Activated T-cell treated with anti-CD3 and anti-CD28 coated beads, Interleukin-2, amount 50 U/mL, for 24 hours (primary cell): ENCODE data around the gene ZNF592.

Source experiments
- DNase-seq: peaks from one replicate; pipeline ENCODE4 v3.0.0-alpha.2; 2020
- H3K27ac Mint-ChIP-seq: 2 replicates; pipeline ENCODE4 v1.8.0; 2020; ENCODE audit warnings: mild to moderate bottlenecking, mixed read lengths
- H3K27me3 Mint-ChIP-seq: 2 replicates; pipeline ENCODE4 v1.8.0; 2020; ENCODE audit warnings: mixed read lengths
- H3K36me3 Mint-ChIP-seq: 2 replicates; pipeline ENCODE4 v1.8.0; 2020; ENCODE audit warnings: low read depth, mixed read lengths
- H3K4me1 Mint-ChIP-seq: 2 replicates; pipeline ENCODE4 v1.8.0; 2020; ENCODE audit warnings: low read depth, mixed read lengths
- H3K4me3 Mint-ChIP-seq: 2 replicates; pipeline ENCODE4 v1.8.0; 2020; ENCODE audit warnings: mild to moderate bottlenecking, moderate library complexity, mixed read lengths
- H3K9me3 Mint-ChIP-seq: 2 replicates; pipeline ENCODE4 v1.8.0; 2020; ENCODE audit warnings: mixed read lengths

ZNF592 gene

DNA sequence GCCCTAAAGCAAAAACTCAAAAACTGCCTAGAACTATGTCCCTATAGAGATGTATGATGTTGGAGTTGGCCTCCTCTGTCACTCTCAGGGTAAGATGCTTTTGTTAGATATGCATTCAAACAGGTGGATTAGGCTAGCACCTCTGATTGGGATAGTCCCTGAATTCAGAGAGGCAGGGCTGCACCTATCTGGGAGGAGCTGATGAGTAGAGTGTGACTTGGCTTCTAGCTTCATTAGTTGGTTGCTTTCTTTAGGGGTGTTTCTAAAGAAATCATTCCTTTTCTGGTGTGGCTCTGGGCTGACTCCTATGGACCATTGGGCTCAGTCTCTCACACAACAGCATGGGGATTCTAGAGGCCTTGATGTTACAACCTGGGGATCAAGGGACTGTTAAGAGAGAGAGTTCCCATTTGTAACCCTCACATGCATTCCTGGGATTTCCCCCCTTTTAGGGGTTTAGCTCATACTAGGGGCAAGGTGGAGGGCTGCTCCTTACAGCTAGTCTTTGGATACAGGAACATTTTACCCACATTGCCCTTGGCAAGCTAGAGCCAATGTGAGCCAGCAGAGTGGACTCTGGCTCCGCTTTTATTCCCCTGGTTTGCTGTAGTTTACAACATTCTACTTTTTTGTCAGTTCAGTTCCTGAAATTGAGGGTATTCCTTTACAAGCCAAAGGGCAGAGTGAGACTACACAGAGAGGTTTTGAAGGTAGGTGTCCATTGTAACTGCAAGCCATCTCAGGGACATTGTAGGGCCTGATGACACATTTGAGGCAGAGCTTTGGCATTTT lies 7.5 kb downstream of the ZNF592 start:
- Mint-ChIP-seq H3K4me3 (no peak overlapping the region), H3K36me3 (peaks cover 40% of the 10 kb centered on the region), H3K9me3 (no peaks in the 10 kb centered on the region), H3K27ac (peak overlapping the region; percentile 35), H3K27me3 (no peaks in the 10 kb centered on the region), H3K4me1 (peaks cover 47% of the 10 kb centered on the region)
- DNase-seq, result no peak

DNA sequence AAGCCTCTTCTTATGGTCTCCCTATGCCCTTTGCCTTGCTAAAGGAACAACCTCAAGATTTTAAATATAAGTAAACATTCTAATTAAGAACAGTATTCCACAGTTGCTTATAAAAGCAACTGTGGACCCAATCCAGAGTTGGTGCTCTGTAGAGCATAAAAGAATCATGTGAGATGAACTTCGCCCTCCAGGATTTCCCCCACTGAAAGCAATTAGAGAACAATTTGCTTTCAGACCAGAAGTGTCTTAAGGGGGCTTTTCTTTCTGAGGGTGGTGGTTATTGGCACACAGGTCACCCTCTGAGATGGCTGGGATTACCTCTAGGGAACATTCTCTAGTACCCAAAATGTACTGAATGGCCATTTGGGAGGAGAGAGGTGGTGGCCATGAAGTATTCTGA lies 10.6 kb downstream of the ZNF592 start:
- H3K4me1 Mint-ChIP-seq, result peaks cover 22% of the 10 kb centered on the region
- H3K4me3 Mint-ChIP-seq, result no peak overlapping the region
- H3K9me3 Mint-ChIP-seq, result no peaks in the 10 kb centered on the region
- H3K27me3 Mint-ChIP-seq, result no peaks in the 10 kb centered on the region
- H3K36me3 Mint-ChIP-seq, result peaks cover 21% of the 10 kb centered on the region
- no peak overlapping the region for H3K27ac Mint-ChIP-seq
- no peak for DNase-seq

DNA sequence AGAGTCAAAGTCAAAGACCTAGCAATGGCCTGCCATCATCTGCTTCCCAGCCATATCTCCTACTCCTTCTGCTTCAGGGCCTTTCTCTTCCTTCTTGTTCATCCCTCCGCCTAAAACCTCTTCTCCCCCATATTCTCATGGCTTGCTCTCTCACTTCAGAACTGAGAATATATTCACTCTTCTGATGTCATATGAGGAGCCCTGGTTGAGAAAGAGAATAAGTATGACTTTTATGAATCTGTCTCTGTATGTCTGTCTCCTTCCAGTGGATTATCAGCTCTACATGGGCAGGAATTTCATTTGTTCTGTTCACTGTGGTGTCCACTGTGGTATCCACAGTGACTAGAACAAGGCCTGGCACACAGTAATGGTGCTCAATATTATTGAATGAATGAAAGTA lies 11.8 kb downstream of the ZNF592 start:
- Mint-ChIP-seq H3K27ac (no peak overlapping the region), H3K4me1 (peaks cover 17% of the 10 kb centered on the region), H3K4me3 (no peak overlapping the region), H3K27me3 (no peaks in the 10 kb centered on the region), H3K36me3 (peaks cover 27% of the 10 kb centered on the region), H3K9me3 (no peaks in the 10 kb centered on the region)
- DNase-seq, result no peak

DNA sequence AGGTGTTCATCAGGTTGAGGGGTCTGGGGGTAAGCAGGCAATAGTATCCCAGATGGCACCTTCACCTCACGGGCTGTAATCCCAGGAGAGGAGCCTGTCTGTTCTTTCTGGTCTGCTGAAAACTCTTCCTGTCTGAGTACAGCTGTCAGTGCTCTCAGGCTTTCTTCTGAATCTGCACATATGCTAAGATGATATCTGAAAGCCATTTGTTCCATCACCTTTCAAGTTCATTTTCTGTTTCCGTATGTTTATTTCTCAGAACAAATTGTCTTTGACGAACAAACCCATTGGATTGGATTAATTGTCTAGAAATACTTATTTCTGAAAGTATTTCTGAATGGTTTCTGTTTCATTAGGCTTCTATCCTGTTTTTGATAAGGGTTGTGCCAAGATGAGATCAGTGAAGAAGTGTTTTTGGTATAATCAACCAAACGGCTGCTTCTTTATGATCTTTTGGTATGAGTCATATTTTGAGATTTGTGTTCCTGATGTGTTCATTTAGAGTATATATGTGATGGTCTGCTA lies 13.3 kb downstream of the ZNF592 start:
- Mint-ChIP-seq H3K27me3 (no peaks in the 10 kb centered on the region), H3K4me3 (no peak overlapping the region), H3K9me3 (no peaks in the 10 kb centered on the region), H3K36me3 (peaks cover 30% of the 10 kb centered on the region), H3K4me1 (peaks cover 6% of the 10 kb centered on the region), H3K27ac (no peak overlapping the region)
- peak; percentile 45 for DNase-seq

DNA sequence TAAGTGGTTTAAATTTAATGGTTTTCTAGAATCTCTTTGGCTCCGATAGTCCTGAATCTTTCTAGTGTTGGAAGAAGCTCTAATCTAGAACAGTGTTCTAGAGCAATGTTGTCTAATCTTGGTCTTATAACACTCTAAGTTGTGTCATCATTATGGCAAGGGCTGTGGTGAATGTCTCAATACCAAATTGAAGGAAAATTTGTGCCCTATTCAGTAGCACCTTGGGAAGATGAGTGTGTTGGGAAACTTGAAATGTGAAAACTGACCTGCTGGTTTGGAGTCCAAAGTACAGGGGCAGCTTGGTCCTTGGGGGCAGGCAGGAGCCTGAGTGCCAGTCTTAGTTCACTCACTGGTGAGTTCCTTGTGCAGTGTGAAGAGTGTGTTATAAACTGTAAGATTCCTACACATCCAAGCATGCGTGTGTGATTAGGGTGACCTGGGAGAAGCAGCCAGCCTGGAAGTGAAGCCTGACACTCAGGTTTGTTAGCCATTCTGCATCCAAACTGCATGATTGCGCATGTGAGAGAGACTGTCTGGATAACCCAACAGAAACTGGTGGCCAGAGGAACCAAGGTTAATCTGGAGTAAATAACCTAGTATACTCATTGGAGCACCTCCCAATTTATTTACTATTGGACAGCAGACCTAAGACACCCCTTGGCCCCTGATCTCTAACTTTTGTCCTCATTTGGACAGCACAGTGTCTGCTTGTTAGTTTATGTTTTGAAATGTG lies 14.6 kb downstream of the ZNF592 start:
- peaks cover 41% of the 10 kb centered on the region for H3K36me3 Mint-ChIP-seq

DNA sequence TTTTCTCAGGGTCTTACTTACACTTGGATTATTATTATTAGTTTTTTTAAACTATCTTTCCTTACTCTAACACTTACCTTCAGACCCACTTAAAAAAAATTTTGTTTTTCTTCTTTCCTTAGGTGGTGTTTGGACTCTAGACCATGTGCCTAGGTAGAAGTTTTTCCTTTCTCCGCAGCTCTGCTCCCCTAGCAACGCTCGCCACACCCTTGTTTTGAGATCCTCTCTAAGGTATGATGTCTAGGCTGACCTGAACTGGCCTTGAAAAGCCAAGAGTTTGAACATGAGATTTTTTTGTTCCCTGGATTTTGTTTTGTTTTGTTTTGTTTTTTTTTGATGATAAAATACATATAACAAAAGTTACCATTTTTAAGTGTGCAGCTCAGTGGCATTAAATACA lies 16.2 kb downstream of the ZNF592 start:
- no peak for DNase-seq
- no peak overlapping the region for H3K4me3 Mint-ChIP-seq
- no peaks in the 10 kb centered on the region for H3K9me3 Mint-ChIP-seq
- H3K36me3 Mint-ChIP-seq, result peaks cover 56% of the 10 kb centered on the region
- peaks cover 8% of the 10 kb centered on the region for H3K4me1 Mint-ChIP-seq
- no peaks in the 10 kb centered on the region for H3K27me3 Mint-ChIP-seq
- H3K27ac Mint-ChIP-seq, result peak overlapping the region; percentile 50

More for the DNA sequence above, 14.6 kb downstream of the ZNF592 start:
- no peak overlapping the region for H3K27ac Mint-ChIP-seq
- H3K27me3 Mint-ChIP-seq, result no peaks in the 10 kb centered on the region
- no peak for DNase-seq
- H3K4me1 Mint-ChIP-seq, result peaks cover 5% of the 10 kb centered on the region
- no peaks in the 10 kb centered on the region for H3K9me3 Mint-ChIP-seq
- H3K4me3 Mint-ChIP-seq, result no peak overlapping the region

DNA sequence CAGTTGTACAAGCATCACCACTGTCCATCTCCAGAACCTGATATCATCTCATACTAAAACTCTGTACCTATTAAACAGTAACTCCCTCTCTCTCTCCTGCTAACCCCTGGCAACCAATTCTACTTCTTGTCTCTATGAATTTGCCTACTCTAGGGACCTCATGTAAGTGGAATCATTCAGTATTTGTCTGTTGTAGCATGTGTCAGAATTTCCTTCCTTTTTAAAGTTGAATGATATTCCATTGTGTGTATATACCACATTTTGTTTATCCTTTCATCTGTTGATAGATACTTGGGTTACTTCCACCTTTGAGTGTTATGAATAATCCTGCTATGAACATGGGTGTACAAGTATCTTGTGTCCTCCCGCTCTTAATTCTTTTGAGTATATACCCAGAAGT lies 16.6 kb downstream of the ZNF592 start:
- peak overlapping the region; percentile 50 for H3K27ac Mint-ChIP-seq
- H3K4me3 Mint-ChIP-seq, result no peak overlapping the region
- H3K4me1 Mint-ChIP-seq, result peaks cover 11% of the 10 kb centered on the region
- no peak for DNase-seq
- H3K36me3 Mint-ChIP-seq, result peaks cover 59% of the 10 kb centered on the region
- H3K9me3 Mint-ChIP-seq, result no peaks in the 10 kb centered on the region
- no peaks in the 10 kb centered on the region for H3K27me3 Mint-ChIP-seq

DNA sequence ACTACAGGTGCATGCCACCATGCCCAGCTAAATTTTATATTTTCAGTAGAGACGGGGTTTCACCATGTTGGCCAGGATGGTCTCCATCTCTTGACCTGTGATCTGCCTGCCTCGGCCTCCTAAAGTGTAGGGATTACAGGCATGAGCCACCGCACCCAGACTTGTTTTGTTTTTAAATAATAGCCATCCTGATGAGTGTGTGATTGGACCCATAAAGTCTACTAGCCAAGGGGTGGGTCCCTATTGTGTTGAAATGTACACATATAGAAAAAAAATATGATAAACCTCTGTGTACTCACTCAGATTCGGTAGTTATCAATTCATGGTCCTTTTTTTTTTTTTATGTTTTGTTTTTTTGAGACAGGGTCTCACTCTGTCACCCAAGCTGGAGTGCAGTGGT lies 17.3 kb downstream of the ZNF592 start:
- Mint-ChIP-seq H3K4me3 (no peak overlapping the region), H3K27ac (peak overlapping the region; percentile 11), H3K4me1 (peaks cover 13% of the 10 kb centered on the region), H3K27me3 (no peaks in the 10 kb centered on the region), H3K36me3 (peaks cover 62% of the 10 kb centered on the region), H3K9me3 (no peaks in the 10 kb centered on the region)
- no peak for DNase-seq

DNA sequence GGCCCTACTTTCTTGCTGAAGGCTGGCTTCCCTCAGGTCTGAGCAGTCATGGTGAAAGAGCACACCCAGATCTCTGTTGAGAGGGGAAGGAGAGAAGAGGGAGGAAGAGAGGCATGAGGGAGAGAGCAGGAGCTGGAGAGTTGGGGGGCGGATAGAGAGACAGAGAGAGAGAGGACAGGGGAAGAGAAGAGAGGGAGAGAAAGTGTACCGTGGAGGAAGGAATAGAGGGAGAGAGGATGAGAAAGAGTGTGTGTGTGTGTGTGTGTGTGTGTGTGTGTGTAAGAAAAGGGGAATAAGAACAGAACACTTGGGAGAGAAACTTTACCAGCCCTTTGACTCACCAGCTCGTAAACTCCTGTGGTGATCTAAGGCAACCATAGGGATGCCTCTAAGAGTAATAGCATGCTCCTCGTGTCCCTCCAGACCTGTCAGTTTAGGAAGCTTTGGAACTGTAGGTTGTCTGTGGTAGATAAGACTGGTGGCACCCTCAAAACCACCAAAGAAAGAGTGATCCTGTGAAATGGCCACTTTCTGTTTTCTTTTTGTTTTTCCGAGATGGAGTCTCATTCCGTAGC lies 18.2 kb downstream of the ZNF592 start:
- Mint-ChIP-seq H3K27ac (no peak overlapping the region), H3K27me3 (no peaks in the 10 kb centered on the region), H3K9me3 (no peaks in the 10 kb centered on the region), H3K4me3 (no peak overlapping the region), H3K4me1 (peaks cover 21% of the 10 kb centered on the region), H3K36me3 (peaks cover 70% of the 10 kb centered on the region)
- no peak for DNase-seq

DNA sequence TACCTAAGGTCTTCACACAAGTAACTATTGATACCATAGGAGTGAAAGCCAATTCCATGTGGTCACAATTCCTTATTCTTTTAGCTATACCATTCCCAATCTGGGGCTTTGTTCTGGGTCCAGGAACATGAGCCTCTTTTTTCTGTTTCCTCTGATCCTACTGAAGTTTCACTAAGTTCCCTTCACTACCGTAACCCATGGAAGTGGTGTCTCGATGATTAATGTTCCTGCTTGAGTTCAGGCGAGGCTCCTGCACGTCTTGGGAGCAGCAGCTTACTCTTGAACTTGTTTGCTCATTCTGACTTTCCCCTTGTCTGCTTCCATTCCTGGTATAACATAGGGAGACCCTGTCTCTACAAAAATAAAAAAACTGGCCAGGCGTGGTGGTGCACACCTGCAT lies 23.6 kb downstream of the ZNF592 start:
- peak overlapping the region; percentile 26 for H3K27ac Mint-ChIP-seq

DNA sequence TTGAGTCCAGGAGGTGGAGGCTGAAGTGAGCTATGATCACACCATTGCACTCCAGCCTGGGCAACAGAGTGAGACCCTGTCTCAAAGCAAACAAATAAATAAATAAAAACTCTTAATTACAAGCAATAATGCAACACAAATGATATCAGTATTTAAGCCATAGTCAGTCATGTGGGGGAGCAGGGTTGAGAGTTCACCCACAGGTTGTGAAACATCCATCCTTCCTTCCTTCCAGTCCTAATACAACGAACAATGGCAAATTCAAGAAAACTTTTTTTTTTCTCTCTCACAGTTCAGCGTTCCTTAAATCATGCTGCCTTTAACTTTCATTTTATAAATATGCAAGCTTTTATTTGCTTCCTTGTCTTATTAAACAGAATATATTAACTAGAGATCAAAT lies 24.1 kb downstream of the ZNF592 start:
- Mint-ChIP-seq H3K4me1 (peaks cover 35% of the 10 kb centered on the region), H3K9me3 (no peaks in the 10 kb centered on the region), H3K4me3 (no peak overlapping the region), H3K27me3 (no peaks in the 10 kb centered on the region), H3K36me3 (peaks cover 77% of the 10 kb centered on the region), H3K27ac (no peak overlapping the region)
- DNase-seq, result no peak

More for the DNA sequence above, 23.6 kb downstream of the ZNF592 start:
- H3K9me3 Mint-ChIP-seq, result no peaks in the 10 kb centered on the region
- peaks cover 82% of the 10 kb centered on the region for H3K36me3 Mint-ChIP-seq
- no peak for DNase-seq
- H3K4me3 Mint-ChIP-seq, result no peak overlapping the region
- H3K27me3 Mint-ChIP-seq, result no peaks in the 10 kb centered on the region
- H3K4me1 Mint-ChIP-seq, result peaks cover 36% of the 10 kb centered on the region

DNA sequence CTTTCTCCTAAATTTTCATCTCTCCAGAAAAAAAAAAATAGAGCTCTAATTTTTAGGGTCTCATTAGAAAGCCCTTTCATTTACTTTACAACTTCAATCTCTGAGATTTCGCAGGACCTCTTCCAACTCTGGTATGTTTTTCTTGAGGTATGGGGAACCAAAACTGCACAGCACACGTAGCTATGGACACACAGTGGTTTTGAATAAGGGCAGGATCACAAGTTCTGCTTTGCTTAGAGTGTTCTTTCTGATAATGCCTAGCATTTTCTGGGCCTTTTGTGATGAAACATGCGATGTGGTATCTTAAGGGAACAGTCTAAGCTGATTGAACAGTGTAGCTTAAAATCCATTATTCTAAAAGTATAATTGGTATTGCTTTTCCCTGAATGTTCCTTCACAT lies 25.3 kb downstream of the ZNF592 start:
- Mint-ChIP-seq H3K27ac (peak overlapping the region; percentile 23), H3K4me1 (peaks cover 41% of the 10 kb centered on the region), H3K36me3 (peaks cover 76% of the 10 kb centered on the region), H3K9me3 (no peaks in the 10 kb centered on the region), H3K27me3 (no peaks in the 10 kb centered on the region), H3K4me3 (no peak overlapping the region)
- DNase-seq, result no peak

DNA sequence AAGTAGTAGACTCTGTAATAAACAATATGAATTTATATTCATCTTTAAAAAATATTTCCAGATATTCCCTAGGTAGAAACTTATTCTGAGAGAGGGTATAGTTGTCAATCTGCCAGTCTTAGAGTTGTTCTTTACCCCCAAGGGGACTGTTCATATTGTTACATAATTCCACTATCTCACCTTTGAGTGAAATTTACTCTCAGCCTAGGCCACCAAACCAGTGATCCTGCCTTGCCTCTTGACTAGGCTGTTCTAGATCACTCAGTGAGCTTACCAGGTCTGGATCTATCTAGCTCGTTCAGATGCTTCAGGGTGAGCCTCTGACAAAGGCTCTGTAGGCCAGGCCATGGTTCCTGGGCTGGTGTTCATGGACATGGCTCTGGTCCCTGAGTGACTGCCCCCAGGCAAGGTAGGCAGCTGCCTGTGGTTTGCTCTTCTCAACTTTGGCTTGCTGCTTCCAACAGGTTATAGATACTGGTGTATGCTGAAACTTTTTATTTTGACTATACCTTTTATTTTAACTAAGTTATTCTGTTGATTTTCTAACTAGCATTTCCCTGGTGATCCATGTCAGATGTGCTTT lies 27.6 kb downstream of the ZNF592 start:
- no peak for DNase-seq
- no peak overlapping the region for H3K4me3 Mint-ChIP-seq
- peak overlapping the region; percentile 26 for H3K27ac Mint-ChIP-seq
- no peaks in the 10 kb centered on the region for H3K9me3 Mint-ChIP-seq
- H3K4me1 Mint-ChIP-seq, result peaks cover 30% of the 10 kb centered on the region
- H3K36me3 Mint-ChIP-seq, result peaks cover 77% of the 10 kb centered on the region
- H3K27me3 Mint-ChIP-seq, result no peaks in the 10 kb centered on the region

DNA sequence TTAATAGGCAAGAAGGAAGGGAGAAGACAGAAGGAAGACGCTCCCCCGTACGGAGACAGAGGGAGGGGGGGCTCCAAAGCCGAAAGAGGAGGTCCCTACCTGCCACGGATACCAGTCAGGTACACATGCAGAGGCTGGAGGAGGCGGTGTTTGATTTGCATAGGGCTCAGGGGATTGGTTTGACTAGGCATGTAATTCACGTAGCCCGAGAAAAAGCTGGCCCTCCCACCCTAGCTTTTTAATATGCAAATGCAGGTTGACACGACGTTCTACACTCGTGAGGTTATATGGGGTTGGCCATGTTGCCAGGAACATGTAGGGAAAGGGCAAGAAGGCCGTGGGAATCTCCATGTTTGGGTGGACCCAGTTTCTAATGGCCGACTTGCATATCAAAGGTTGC lies 29.8 kb downstream of the ZNF592 start:
- H3K4me1 Mint-ChIP-seq, result peaks cover 34% of the 10 kb centered on the region
- H3K27me3 Mint-ChIP-seq, result no peaks in the 10 kb centered on the region
- H3K9me3 Mint-ChIP-seq, result no peaks in the 10 kb centered on the region
- DNase-seq, result no peak
- no peak overlapping the region for H3K4me3 Mint-ChIP-seq
- no peak overlapping the region for H3K27ac Mint-ChIP-seq
- H3K36me3 Mint-ChIP-seq, result peaks cover 79% of the 10 kb centered on the region
